Suprapubic skin (tissue), 4 donors: ENCODE data around the gene HIRA.

Experiments used
- EP300 ChIP-seq: sonication (generic); formaldehyde crosslinking; IDR thresholded peaks from one replicate; pipeline ENCODE4 v1.6.1; 2017; ENCODE audit warnings: antibody characterized with exemption
- POLR2A ChIP-seq, 2 donors: fragments of 450-650 bp; IDR thresholded peaks; one replicate each; pipeline ENCODE4 v1.6.1; 2017; ENCODE audit warnings: antibody characterized with exemption in 2 of 2, mild to moderate bottlenecking in 2 of 2, moderate library complexity in 2 of 2
- POLR2AphosphoS5 ChIP-seq, 3 donors: sonication (generic); formaldehyde crosslinking; IDR thresholded peaks; one replicate each; pipeline ENCODE4 v1.6.1; 2017; ENCODE audit warnings: antibody characterized with exemption in 3 of 3
- TF ChIP-seq, protein P1 (sequence below), 2 donors: fragments of 200-600 bp in 1 of 2; fragments of 450-650 bp in 1 of 2; sonication (generic) in 1 of 2; IDR thresholded peaks; one replicate each; pipeline ENCODE4 v1.5.1; 2016 to 2019; ENCODE audit warnings: antibody characterized with exemption in 2 of 2, mild to moderate bottlenecking in 1 of 2, moderate library complexity in 1 of 2

DNA sequence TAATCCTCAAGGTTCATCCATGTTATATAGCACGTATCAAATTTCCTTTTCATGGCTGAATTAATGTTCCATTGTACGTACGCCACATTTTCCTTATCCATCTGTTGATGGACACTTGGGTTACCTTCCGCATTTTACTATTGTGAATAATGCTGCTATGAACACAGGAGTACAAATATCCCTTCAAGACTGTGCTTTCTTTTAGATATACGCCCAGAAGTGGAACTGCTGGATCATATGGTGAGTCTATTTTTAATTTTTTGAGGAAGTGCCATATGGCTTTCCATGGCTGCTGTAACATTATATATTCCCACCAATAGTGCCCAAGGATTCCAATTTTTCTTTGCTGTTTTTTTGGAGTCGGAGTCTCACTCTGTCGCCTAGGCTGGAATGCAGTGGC is 6.8 kb upstream of the HIRA start:
- TF ChIP-seq, protein P1, sequence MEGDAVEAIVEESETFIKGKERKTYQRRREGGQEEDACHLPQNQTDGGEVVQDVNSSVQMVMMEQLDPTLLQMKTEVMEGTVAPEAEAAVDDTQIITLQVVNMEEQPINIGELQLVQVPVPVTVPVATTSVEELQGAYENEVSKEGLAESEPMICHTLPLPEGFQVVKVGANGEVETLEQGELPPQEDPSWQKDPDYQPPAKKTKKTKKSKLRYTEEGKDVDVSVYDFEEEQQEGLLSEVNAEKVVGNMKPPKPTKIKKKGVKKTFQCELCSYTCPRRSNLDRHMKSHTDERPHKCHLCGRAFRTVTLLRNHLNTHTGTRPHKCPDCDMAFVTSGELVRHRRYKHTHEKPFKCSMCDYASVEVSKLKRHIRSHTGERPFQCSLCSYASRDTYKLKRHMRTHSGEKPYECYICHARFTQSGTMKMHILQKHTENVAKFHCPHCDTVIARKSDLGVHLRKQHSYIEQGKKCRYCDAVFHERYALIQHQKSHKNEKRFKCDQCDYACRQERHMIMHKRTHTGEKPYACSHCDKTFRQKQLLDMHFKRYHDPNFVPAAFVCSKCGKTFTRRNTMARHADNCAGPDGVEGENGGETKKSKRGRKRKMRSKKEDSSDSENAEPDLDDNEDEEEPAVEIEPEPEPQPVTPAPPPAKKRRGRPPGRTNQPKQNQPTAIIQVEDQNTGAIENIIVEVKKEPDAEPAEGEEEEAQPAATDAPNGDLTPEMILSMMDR (IDR thresholded peaks at IDR 0.05), result no peak
- TF ChIP-seq POLR2AphosphoS5 (IDR thresholded peaks at IDR 0.05) (no peak), EP300 (no peak), POLR2A (IDR thresholded peaks at IDR 0.05) (no peak)
